Measurements from ENCODE around the gene ERC2. TPM values are rescaled to one million over a fixed set of nuclear protein-coding genes. Genes with fewer than 3 reads are reported as not detected.

ERC2 gene
- total RNA-seq, 2 donors from 2014 or later, result 0.21 TPM; not detected in 1

DNA sequence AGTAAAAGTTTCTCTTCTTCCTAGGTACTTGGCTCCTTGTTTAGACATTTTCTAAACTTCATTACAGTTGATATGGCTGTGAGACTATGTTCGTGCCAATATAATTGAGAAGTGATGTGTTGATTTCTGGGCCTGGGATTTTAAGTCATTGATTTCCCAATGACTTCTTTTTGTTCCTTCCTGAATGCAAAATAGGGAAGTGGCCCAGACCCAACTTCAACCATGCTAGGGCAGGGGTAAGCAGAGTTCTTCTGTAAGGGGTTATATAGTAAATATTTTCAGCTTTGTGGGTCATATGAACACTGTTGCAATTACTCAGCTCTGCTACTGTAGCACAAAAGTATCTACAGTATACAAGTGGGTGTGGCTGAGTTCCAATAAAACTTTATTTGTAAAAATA, 661.1 kb downstream of the ERC2 start:
- no peaks in the 10 kb centered on the region for H3K4me1 Mint-ChIP-seq
- H3K36me3 Mint-ChIP-seq (ENCODE audit: low read depth), result no peaks in the 10 kb centered on the region
- no peaks in the 10 kb centered on the region for H3K27me3 Mint-ChIP-seq
- ATAC-seq, result no peak
- no peak overlapping the region for H3K27ac Mint-ChIP-seq
- no peak overlapping the region for H3K4me3 Mint-ChIP-seq
- DNase-seq, result no peak
- H3K9me3 ChIP-seq (ENCODE audit: control insufficient read depth, low read length, poor library complexity, severe bottlenecking), result no peaks in the 10 kb centered on the region

GRCh38 chr3:55805169-55805568, 663.1 kb downstream of the ERC2 start:
- Mint-ChIP-seq H3K36me3 (ENCODE audit: low read depth) (no peaks in the 10 kb centered on the region), H3K4me1 (no peaks in the 10 kb centered on the region), H3K27ac (no peak overlapping the region), H3K4me3 (no peak overlapping the region), H3K27me3 (no peaks in the 10 kb centered on the region)
- ATAC-seq, result no peak
- no peaks in the 10 kb centered on the region for H3K9me3 ChIP-seq (ENCODE audit: control insufficient read depth, low read length, poor library complexity, severe bottlenecking)
- DNase-seq, result no peak

DNA sequence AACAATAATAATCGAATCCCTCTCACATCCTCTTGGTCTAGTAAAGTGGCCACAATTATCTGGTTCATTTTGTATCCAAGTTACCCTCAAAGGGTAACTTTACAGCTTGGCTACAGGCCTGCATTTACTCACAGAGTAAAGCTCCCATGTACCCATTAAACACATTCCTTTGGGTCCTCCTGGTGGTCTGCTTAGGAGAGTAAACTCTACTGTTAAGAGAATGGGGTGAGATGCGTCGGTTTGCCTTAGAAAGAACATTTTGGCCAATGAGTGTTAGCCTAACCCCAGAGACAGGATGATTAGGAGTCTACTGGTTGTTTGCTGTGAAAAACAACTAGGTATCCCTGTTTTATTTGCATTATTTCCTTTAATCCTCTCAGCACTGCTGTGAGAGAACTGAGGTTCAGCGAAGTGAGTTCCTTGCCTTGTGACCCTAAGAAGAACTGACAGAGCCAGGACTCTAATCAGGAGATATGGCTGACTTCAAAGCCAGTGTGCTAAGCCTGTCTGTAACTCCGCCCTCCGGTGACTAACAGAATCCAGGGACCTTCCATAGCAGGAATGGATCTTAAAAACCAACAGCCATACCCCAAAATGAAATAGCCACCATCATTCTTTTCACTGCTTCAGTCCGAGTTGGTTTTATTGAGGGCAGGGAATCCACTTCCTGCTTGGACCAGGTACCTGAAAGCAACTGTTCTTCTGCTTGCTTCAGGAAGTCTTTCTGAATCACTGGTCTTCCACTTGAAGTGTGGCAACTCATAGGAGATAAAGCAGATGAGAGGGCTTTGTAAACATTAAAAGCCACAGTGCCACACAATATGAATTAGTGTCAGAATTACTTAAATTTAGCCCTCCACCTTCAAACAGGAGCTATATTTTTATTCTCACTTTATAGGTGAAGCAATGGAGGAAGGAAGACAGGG, 663.8 kb downstream of the ERC2 start:
- no peak overlapping the region for H3K27ac Mint-ChIP-seq

DNA sequence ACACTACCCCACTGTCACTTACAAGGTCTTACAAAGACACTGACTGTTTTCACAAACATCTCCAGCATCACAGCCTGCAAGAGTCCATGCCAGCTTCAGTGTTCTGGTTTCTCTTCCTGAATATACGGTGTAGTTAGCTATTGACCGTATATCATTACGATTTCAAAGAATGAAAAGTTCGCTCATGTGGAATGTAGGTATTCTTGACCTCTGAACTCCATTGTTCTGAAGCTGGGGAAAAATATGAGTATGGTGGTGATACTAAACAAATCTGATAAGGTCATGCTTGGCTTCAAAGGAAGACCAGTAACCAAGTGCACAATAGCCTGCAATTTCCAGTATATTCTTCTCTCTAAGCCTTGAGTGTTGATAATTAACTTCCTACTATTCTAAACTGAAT, 665.5 kb downstream of the ERC2 start:
- no peak for DNase-seq
- Mint-ChIP-seq H3K36me3 (ENCODE audit: low read depth) (no peaks in the 10 kb centered on the region), H3K4me3 (no peak overlapping the region), H3K4me1 (no peaks in the 10 kb centered on the region), H3K27me3 (no peaks in the 10 kb centered on the region), H3K27ac (no peak overlapping the region)
- no peak for ATAC-seq
- H3K9me3 ChIP-seq (ENCODE audit: control insufficient read depth, low read length, poor library complexity, severe bottlenecking), result no peaks in the 10 kb centered on the region

More for the DNA sequence above, 663.8 kb downstream of the ERC2 start:
- Mint-ChIP-seq H3K4me1 (no peaks in the 10 kb centered on the region), H3K36me3 (ENCODE audit: low read depth) (no peaks in the 10 kb centered on the region), H3K4me3 (no peak overlapping the region), H3K27me3 (no peaks in the 10 kb centered on the region)
- no peak for DNase-seq
- H3K9me3 ChIP-seq (ENCODE audit: control insufficient read depth, low read length, poor library complexity, severe bottlenecking), result no peaks in the 10 kb centered on the region
- ATAC-seq, result no peak

- no peak overlapping the region for H3K4me3 Mint-ChIP-seq
- no peaks in the 10 kb centered on the region for H3K4me1 Mint-ChIP-seq
- no peaks in the 10 kb centered on the region for H3K27me3 Mint-ChIP-seq
- H3K9me3 ChIP-seq (ENCODE audit: control insufficient read depth, low read length, poor library complexity, severe bottlenecking), result no peaks in the 10 kb centered on the region
- H3K27ac Mint-ChIP-seq, result no peak overlapping the region
- H3K36me3 Mint-ChIP-seq (ENCODE audit: low read depth), result no peaks in the 10 kb centered on the region
- DNase-seq, result no peak
- ATAC-seq, result no peak
Measured at GRCh38 chr3:55801676-55802075, 666.6 kb downstream of the ERC2 start.

DNA sequence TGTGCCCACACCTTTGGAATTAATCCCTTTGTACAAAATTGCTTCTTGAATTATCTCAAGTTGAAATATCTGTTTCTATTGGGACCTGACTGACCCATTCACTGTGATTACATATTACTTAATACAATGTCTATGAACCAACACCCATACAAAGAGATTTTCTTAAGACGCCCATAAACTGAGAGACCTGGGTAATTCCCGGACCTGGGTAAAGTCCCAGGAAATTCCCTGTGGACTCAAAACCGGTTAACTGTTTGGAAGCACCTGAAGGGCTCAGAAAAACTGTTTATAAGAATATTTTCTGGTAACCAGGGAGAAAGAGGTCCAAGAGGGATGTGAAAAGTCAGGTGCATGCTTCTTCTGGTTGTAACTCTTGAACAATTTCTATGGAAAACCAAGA, 667.2 kb downstream of the ERC2 start:
- Mint-ChIP-seq H3K36me3 (ENCODE audit: low read depth) (no peaks in the 10 kb centered on the region), H3K4me1 (no peaks in the 10 kb centered on the region), H3K27me3 (no peaks in the 10 kb centered on the region), H3K4me3 (no peak overlapping the region), H3K27ac (no peak overlapping the region)
- no peak for DNase-seq
- ATAC-seq, result no peak
- H3K9me3 ChIP-seq (ENCODE audit: control insufficient read depth, low read length, poor library complexity, severe bottlenecking), result no peaks in the 10 kb centered on the region

DNA sequence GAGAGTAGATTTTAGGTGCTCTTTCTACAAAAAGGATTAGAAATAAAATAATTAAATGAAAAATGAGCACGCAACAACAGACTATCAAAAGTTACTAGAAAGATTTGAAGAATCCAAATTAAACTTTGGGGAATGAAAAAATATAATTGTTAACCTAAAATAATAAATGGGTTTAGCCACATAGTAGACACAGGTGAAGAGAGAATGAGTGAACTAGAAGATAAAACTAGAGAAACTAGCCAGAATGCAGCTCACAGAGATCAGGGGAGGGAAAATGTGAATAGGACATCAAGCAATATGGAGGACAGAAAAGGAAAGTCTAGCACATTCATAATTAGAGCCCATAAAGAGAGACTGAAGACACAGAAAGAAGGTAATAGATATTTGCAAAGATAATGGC, 670.5 kb downstream of the ERC2 start:
- no peak for ATAC-seq
- Mint-ChIP-seq H3K36me3 (ENCODE audit: low read depth) (no peaks in the 10 kb centered on the region), H3K27me3 (peaks cover 8% of the 10 kb centered on the region), H3K4me3 (no peak overlapping the region), H3K27ac (no peak overlapping the region), H3K4me1 (no peaks in the 10 kb centered on the region)
- no peak for DNase-seq
- no peaks in the 10 kb centered on the region for H3K9me3 ChIP-seq (ENCODE audit: control insufficient read depth, low read length, poor library complexity, severe bottlenecking)

- Mint-ChIP-seq H3K4me3 (no peak overlapping the region), H3K27me3 (peaks cover 8% of the 10 kb centered on the region), H3K27ac (no peak overlapping the region), H3K4me1 (no peaks in the 10 kb centered on the region), H3K36me3 (ENCODE audit: low read depth) (no peaks in the 10 kb centered on the region)
- no peak for ATAC-seq
- DNase-seq, result no peak
- H3K9me3 ChIP-seq (ENCODE audit: control insufficient read depth, low read length, poor library complexity, severe bottlenecking), result no peaks in the 10 kb centered on the region
Measured at GRCh38 chr3:55797084-55797483, 671.2 kb downstream of the ERC2 start.

- H3K9me3 ChIP-seq (ENCODE audit: control insufficient read depth, low read length, poor library complexity, severe bottlenecking), result no peaks in the 10 kb centered on the region
- Mint-ChIP-seq H3K4me1 (no peaks in the 10 kb centered on the region), H3K4me3 (no peak overlapping the region), H3K27me3 (peaks cover 8% of the 10 kb centered on the region), H3K27ac (no peak overlapping the region), H3K36me3 (ENCODE audit: low read depth) (no peaks in the 10 kb centered on the region)
- ATAC-seq, result no peak
- DNase-seq, result no peak
Measured at GRCh38 chr3:55796533-55796932, 671.7 kb downstream of the ERC2 start.

- Mint-ChIP-seq H3K36me3 (ENCODE audit: low read depth) (no peaks in the 10 kb centered on the region), H3K27ac (no peak overlapping the region), H3K4me1 (no peaks in the 10 kb centered on the region), H3K27me3 (peaks cover 8% of the 10 kb centered on the region), H3K4me3 (no peak overlapping the region)
- no peak for DNase-seq
- H3K9me3 ChIP-seq (ENCODE audit: control insufficient read depth, low read length, poor library complexity, severe bottlenecking), result no peaks in the 10 kb centered on the region
- ATAC-seq, result no peak
Measured at GRCh38 chr3:55795746-55796145, 672.5 kb downstream of the ERC2 start.

DNA sequence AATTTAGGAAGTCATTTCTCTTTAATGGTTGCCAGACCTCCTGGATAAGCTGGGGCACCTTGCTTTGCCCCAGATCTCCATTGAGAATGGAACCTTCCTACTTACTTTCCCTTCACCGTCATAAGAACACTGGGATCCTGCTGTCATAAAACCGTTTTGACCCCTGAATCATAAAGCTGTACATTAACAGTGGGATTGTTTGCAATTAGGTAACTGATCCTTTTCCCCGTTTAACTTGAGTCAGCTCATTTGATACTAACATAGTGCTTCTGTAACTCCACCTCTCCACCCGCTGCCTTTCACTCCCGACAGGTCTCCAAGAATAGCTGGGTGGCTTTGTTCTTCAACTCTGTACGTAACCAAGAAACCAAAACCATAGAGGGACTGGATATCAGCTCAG, 673.0 kb downstream of the ERC2 start:
- Mint-ChIP-seq H3K4me1 (no peaks in the 10 kb centered on the region), H3K4me3 (no peak overlapping the region), H3K27me3 (peaks cover 8% of the 10 kb centered on the region), H3K36me3 (ENCODE audit: low read depth) (no peaks in the 10 kb centered on the region), H3K27ac (no peak overlapping the region)
- ATAC-seq (no peak), DNase-seq (no peak)
- H3K9me3 ChIP-seq (ENCODE audit: control insufficient read depth, low read length, poor library complexity, severe bottlenecking), result no peaks in the 10 kb centered on the region

- Mint-ChIP-seq H3K27ac (no peak overlapping the region), H3K27me3 (peaks cover 8% of the 10 kb centered on the region), H3K36me3 (ENCODE audit: low read depth) (no peaks in the 10 kb centered on the region), H3K4me3 (no peak overlapping the region), H3K4me1 (no peaks in the 10 kb centered on the region)
- ATAC-seq (no peak), DNase-seq (no peak)
- no peaks in the 10 kb centered on the region for H3K9me3 ChIP-seq (ENCODE audit: control insufficient read depth, low read length, poor library complexity, severe bottlenecking)
Measured at GRCh38 chr3:55792742-55793141, 675.5 kb downstream of the ERC2 start.

- no peaks in the 10 kb centered on the region for H3K9me3 ChIP-seq (ENCODE audit: control insufficient read depth, low read length, poor library complexity, severe bottlenecking)
- ATAC-seq (no peak), DNase-seq (no peak)
- H3K36me3 Mint-ChIP-seq (ENCODE audit: low read depth), result no peaks in the 10 kb centered on the region
- no peak overlapping the region for H3K27ac Mint-ChIP-seq
- H3K27me3 Mint-ChIP-seq, result peaks cover 8% of the 10 kb centered on the region
- no peak overlapping the region for H3K4me3 Mint-ChIP-seq
- no peaks in the 10 kb centered on the region for H3K4me1 Mint-ChIP-seq
Measured at GRCh38 chr3:55792009-55792408, 676.3 kb downstream of the ERC2 start.

Data from T-helper 17 cell (primary cell).